H1 (cell line): Measurements from ENCODE around the gene TNNI3. TPM values are rescaled to one million over a fixed set of nuclear protein-coding genes. Genes with fewer than 3 reads are reported as not detected.
"Not testable (repeated sequence)": the region's sequence is repeated elsewhere in the genome, so short reads cannot be mapped to it uniquely, and the experiment has no call there.

Experiments
- CTCF ChIA-PET: fragments of 300-600 bp; sonication (Branson Sonifier 250); formaldehyde crosslinking; loops from one replicate; lab custom pipeline; 2021; ENCODE audit not compliant: partially characterized antibody; lab: Charles Lee
- POLR2A ChIA-PET: fragments of 300-600 bp; sonication (Branson Sonifier 250); formaldehyde crosslinking; loops from one replicate; lab custom pipeline; 2021; ENCODE audit warnings: inconsistent platforms; ENCODE audit not compliant: partially characterized antibody; lab: Charles Lee
- DNase-seq, 2 experiments: peaks; one replicate each; pipeline versions ENCODE4 v3.0.0 to v3.0.0-alpha.2; 2010 to 2022; ENCODE audit warnings: low spot score in 2 of 2, low read depth in 1 of 2, mixed read lengths in 1 of 2
- FAIRE-seq: peaks from 2 replicates; lab custom pipeline; 2011; peaks lifted over from hg19 to GRCh38; lab: Jason Lieb, UNC
- H2AFZ ChIP-seq: 2 replicates; pipeline ENCODE4 v1.8.1; 2012; ENCODE audit warnings: low read length, inconsistent platforms
- H2AK5ac ChIP-seq: 2 replicates; pipeline ENCODE4 v1.6.1; 2013; ENCODE audit warnings: low read depth, low read length
- H2BK120ac ChIP-seq: replicated peaks from 2 replicates; pipeline ENCODE3; 2013; ENCODE audit warnings: low read depth, low read length, inconsistent platforms
- H2BK12ac ChIP-seq: 2 replicates; pipeline ENCODE4 v1.6.1; 2013; ENCODE audit warnings: low read depth, low read length
- H2BK15ac ChIP-seq: 2 replicates; pipeline ENCODE4 v1.6.1; 2013; ENCODE audit warnings: low read length
- H2BK20ac ChIP-seq: 2 replicates; pipeline ENCODE4 v1.6.1; 2013; ENCODE audit warnings: low read length
- H2BK5ac ChIP-seq: 2 replicates; pipeline ENCODE4 v1.6.1; 2013; ENCODE audit warnings: low read depth, low read length
- H3K14ac ChIP-seq: 2 replicates; pipeline ENCODE4 v1.6.1; 2013; ENCODE audit warnings: inconsistent platforms; ENCODE audit not compliant: insufficient read length
- H3K18ac ChIP-seq: 2 replicates; pipeline ENCODE4 v1.6.1; 2013; ENCODE audit warnings: low read length; ENCODE audit errors: extremely low read depth
- H3K23ac ChIP-seq: 2 replicates; pipeline ENCODE4 v1.6.1; 2013; ENCODE audit warnings: inconsistent platforms; ENCODE audit not compliant: insufficient read length
- H3K23me2 ChIP-seq: 2 replicates; pipeline ENCODE4 v1.6.1; 2013; ENCODE audit warnings: low read depth, low read length
- H3K27ac ChIP-seq: 2 replicates; pipeline ENCODE4 v1.6.1; 2011; ENCODE audit warnings: low read depth, low read length, inconsistent platforms
- H3K27me3 ChIP-seq, 4 experiments: replicated peaks in 1 of 4; 1 replicate in 1 of 4; 2 replicates in 3 of 4; pipeline versions ENCODE4 v1.6.1 to v1.8.1; 2011 to 2013; ENCODE audit warnings: low read length in 3 of 4, mild to moderate bottlenecking in 3 of 4, inconsistent platforms in 2 of 4, mixed read lengths in 2 of 4, moderate library complexity in 1 of 4; ENCODE audit not compliant: control insufficient read depth in 3 of 4, insufficient read depth in 3 of 4; ENCODE audit errors: extremely low read depth in 1 of 4
- H3K36me3 ChIP-seq, 4 experiments: 2 replicates each; pipeline versions ENCODE4 v1.6.1 to v1.8.1; 2011 to 2013; ENCODE audit warnings: mild to moderate bottlenecking in 4 of 4, low read length in 3 of 4, moderate library complexity in 2 of 4, control low read depth in 1 of 4, inconsistent platforms in 1 of 4; ENCODE audit not compliant: insufficient read depth in 4 of 4, control insufficient read depth in 2 of 4
- H3K4ac ChIP-seq: replicated peaks from 2 replicates; pipeline ENCODE3; 2013; ENCODE audit warnings: low read length, low read depth, mixed read lengths, inconsistent platforms; ENCODE audit not compliant: insufficient read length
- H3K4me1 ChIP-seq, 4 experiments: replicated peaks in 1 of 4; 1 replicate in 1 of 4; 2 replicates in 3 of 4; pipeline versions ENCODE4 v1.6.1 to v1.8.1; 2011 to 2013; ENCODE audit warnings: low read length in 3 of 4, inconsistent platforms in 2 of 4, mixed read lengths in 1 of 4; ENCODE audit not compliant: insufficient read depth in 4 of 4, control insufficient read depth in 3 of 4
- H3K4me2 ChIP-seq, 2 experiments: 2 replicates each; pipeline versions ENCODE4 v1.6.1 to v1.8.1; 2011 to 2013; ENCODE audit warnings: low read depth in 2 of 2, low read length in 2 of 2, control low read depth in 1 of 2, inconsistent platforms in 1 of 2, mild to moderate bottlenecking in 1 of 2; ENCODE audit not compliant: insufficient read depth in 1 of 2
- H3K4me3 ChIP-seq, 4 experiments: fragments of 200-600, 300-600 bp in 1 of 4; sonication (generic), shearing (Covaris generic), sonication (Bioruptor Twin) in 1 of 4; 2 replicates each; pipeline versions ENCODE4 v1.5.1 to v1.8.1; 2011 to 2016; ENCODE audit warnings: low read length in 4 of 4, low read depth in 3 of 4, control low read depth in 2 of 4, inconsistent platforms in 2 of 4, mild to moderate bottlenecking in 2 of 4, mixed read lengths in 1 of 4, moderate library complexity in 1 of 4; ENCODE audit not compliant: insufficient read depth in 2 of 4; ENCODE audit errors: extremely low read depth in 1 of 4
- H3K56ac ChIP-seq: replicated peaks from 2 replicates; pipeline ENCODE3; 2013; ENCODE audit warnings: low read depth, mild to moderate bottlenecking, mixed read lengths, low read length, inconsistent platforms; ENCODE audit not compliant: insufficient read length
- H3K79me1 ChIP-seq: 2 replicates; pipeline ENCODE4 v1.6.1; 2013; ENCODE audit warnings: low read depth, low read length, control low read depth
- H3K79me2 ChIP-seq, 2 experiments: 2 replicates each; pipeline versions ENCODE4 v1.6.1 to v1.8.1; 2012 to 2013; ENCODE audit warnings: low read length in 2 of 2, mild to moderate bottlenecking in 2 of 2, inconsistent platforms in 1 of 2; ENCODE audit not compliant: insufficient read depth in 2 of 2, control insufficient read depth in 1 of 2
- H3K9ac ChIP-seq, 4 experiments: replicated peaks in 1 of 4; 1 replicate in 1 of 4; 2 replicates in 3 of 4; pipeline versions ENCODE4 v1.6.1 to v1.8.1; 2011 to 2013; ENCODE audit warnings: low read depth in 3 of 4, low read length in 3 of 4, control low read depth in 2 of 4, mild to moderate bottlenecking in 2 of 4, moderate library complexity in 2 of 4, inconsistent platforms in 1 of 4; ENCODE audit errors: extremely low read depth in 1 of 4
- H3K9me3 ChIP-seq, 2 experiments: 2 replicates each; pipeline versions ENCODE4 v1.6.1 to v1.8.1; 2012 to 2013; ENCODE audit warnings: mild to moderate bottlenecking in 2 of 2, moderate library complexity in 2 of 2, control low read depth in 1 of 2, inconsistent platforms in 1 of 2, low read depth in 1 of 2, low read length in 1 of 2, mixed read lengths in 1 of 2; ENCODE audit not compliant: insufficient read depth in 2 of 2
- H4K20me1 ChIP-seq, 2 experiments: replicated peaks in 1 of 2; 2 replicates each; pipeline versions ENCODE3 to v1.8.1; 2011 to 2013; ENCODE audit warnings: inconsistent platforms in 2 of 2, low read length in 2 of 2, mild to moderate bottlenecking in 1 of 2; ENCODE audit not compliant: insufficient read depth in 2 of 2, control insufficient read depth in 1 of 2
- H4K5ac ChIP-seq: 2 replicates; pipeline ENCODE4 v1.6.1; 2013; ENCODE audit warnings: low read length, low read depth, mixed read lengths, inconsistent platforms; ENCODE audit not compliant: insufficient read length
- H4K8ac ChIP-seq: 2 replicates; pipeline ENCODE4 v1.8.0; 2013; ENCODE audit warnings: mild to moderate bottlenecking, moderate library complexity, low read length, inconsistent platforms; ENCODE audit not compliant: insufficient read depth; ENCODE audit errors: extremely low read depth
- H4K91ac ChIP-seq: replicated peaks from 2 replicates; pipeline ENCODE3; 2013; ENCODE audit warnings: low read length, mixed read lengths, inconsistent platforms; ENCODE audit not compliant: insufficient read length
- CEBPB ChIP-seq: IDR thresholded peaks from 2 replicates; pipeline ENCODE4 v1.6.1; 2012; ENCODE audit warnings: low read depth, low read length
- CHD1 ChIP-seq: IDR thresholded peaks from 2 replicates; pipeline ENCODE4 v1.6.1; 2012; ENCODE audit warnings: low read depth, low read length, improper control_type of control experiment
- CHD2 ChIP-seq: IDR thresholded peaks from 2 replicates; pipeline ENCODE4 v1.6.1; 2012; ENCODE audit warnings: low read length, improper control_type of control experiment
- E2F6 ChIP-seq: IDR thresholded peaks from 2 replicates; pipeline ENCODE4 v1.6.1; 2012; ENCODE audit warnings: inconsistent platforms
- EP300 ChIP-seq, 2 experiments: IDR thresholded peaks; 1 replicate in 1 of 2; 2 replicates in 1 of 2; pipeline ENCODE4 v1.6.1; 2011 to 2012; ENCODE audit warnings: low read depth in 2 of 2, low read length in 2 of 2, mild to moderate bottlenecking in 2 of 2, borderline replicate concordance in 1 of 2, inconsistent platforms in 1 of 2, moderate library complexity in 1 of 2
- RNF2 ChIP-seq: fragments of 200-900, 300-1000 bp; sonication (generic); IDR thresholded peaks from 2 replicates; pipeline ENCODE4 v1.7.1; 2016; ENCODE audit warnings: borderline replicate concordance, low read depth, mild to moderate bottlenecking, antibody characterized with exemption, low read length; ENCODE audit not compliant: poor library complexity, severe bottlenecking; ENCODE audit errors: missing control alignments
- RXRA ChIP-seq: IDR thresholded peaks from 2 replicates; pipeline ENCODE4 v1.6.1; 2011; ENCODE audit warnings: low read depth, mild to moderate bottlenecking, low read length, moderate library complexity; ENCODE audit not compliant: insufficient read depth
- SP1 ChIP-seq: IDR thresholded peaks from 2 replicates; pipeline ENCODE4 v1.6.1; 2011; ENCODE audit warnings: low read depth, low read length
- TAF1 ChIP-seq: IDR thresholded peaks from 2 replicates; pipeline ENCODE4 v1.6.1; 2011; ENCODE audit warnings: mild to moderate bottlenecking, low read depth, low read length
- TBP ChIP-seq: IDR thresholded peaks from 2 replicates; pipeline ENCODE4 v1.6.1; 2011; ENCODE audit warnings: low read depth, low read length, improper control_type of control experiment
- WGBS, 2 experiments: shearing (Covaris generic) in 1 of 2; methylation state at CpG; one replicate each; pipeline versions ENCODE4 v1.1.6 to v1.1.7; 2013 to 2015; ENCODE audit warnings: low lambda C conversion rate in 2 of 2, mixed read lengths in 2 of 2, inconsistent platforms in 1 of 2, low coverage in 1 of 2, missing lambda C conversion rate in 1 of 2; ENCODE audit not compliant: insufficient replicate concordance in 2 of 2, insufficient coverage in 1 of 2, insufficient read length in 1 of 2; ENCODE audit errors: extremely low coverage in 1 of 2, missing lambda C conversion rate in 1 of 2; 5-methylcytosine and 5-hydroxymethylcytosine counted together
- polyA plus RNA-seq, 7 experiments: library from polyadenylated mRNA; depleted of rRNA in 3 of 7; stranded (reverse) in 5 of 7; unstranded in 2 of 7; fragments of >200 nt in 5 of 7; fragments of 200-250 nt in 2 of 7; gene quantifications; 1 replicate in 5 of 7; 2 replicates in 1 of 7; 4 replicates in 1 of 7; pipeline versions ENCODE4 v1.2.1 to v1.2.3, GENCODE V29; 2011 to 2013; ENCODE audit warnings: missing spikeins in 2 of 7, mixed read lengths in 2 of 7
- total RNA-seq: library from RNA; stranded (reverse); fragmentation: NEBNext Ultra II Directional; extraction: Animal tissue kit (Norgen Biotek cat#: 25700); gene quantifications from 2 replicates; pipeline ENCODE4 v1.2.1, GENCODE V29; 2021

Gene TNNI3
- total and polyA plus RNA-seq, 2 of the 8 experiments (the other 6 are each of a cell fraction or from before 2014, with no cell fraction given), result 16.9 to 56.0 TPM

- no peak for TF ChIP-seq RNF2
- peak; percentile 40; the same call in 1 of the 2 replicates for TF ChIP-seq TBP
- TF ChIP-seq CEBPB, result no peak
- no peak for TF ChIP-seq RXRA
- TF ChIP-seq SP1, result no peak
- no peak for TF ChIP-seq E2F6
- TF ChIP-seq CHD2, result no peak
- no peak for TF ChIP-seq EP300 (IDR thresholded peaks at IDR 0.05; ENCODE audit: borderline replicate concordance in 1 of 2, low read depth in 2 of 2, low read length in 2 of 2)
- 0 out of 2 replicates have a peak, but pooled peaks have one; percentile 38 for TF ChIP-seq TAF1
- no peak for TF ChIP-seq CHD1
- TF ChIP-seq, all 59 proteins: peak for 6
Measured at GRCh38 chr19:55206664-55207500, 49.4 kb upstream of the TNNI3 start (continued).

DNA sequence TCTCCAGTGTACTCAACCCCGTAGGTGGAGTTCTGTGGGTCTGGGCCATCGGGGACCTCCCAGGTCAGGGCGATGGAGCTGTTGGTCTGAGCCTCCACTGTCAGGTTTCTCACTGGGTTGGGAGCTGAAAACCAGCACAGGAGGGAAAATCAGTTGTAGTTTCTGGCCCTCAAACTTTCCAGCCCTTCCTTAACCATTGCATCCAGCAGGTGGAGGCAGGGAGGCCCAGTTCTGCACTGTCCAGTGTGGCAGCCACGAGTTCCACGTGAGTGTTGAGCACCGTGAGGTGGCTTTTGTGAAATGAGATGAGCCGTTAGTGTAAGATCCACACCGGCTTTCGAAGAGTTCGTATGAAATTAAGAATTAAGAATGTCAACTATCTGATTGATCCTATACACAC, 44.7 kb upstream of the TNNI3 start:
- H3K4me1 ChIP-seq, H4K8ac ChIP-seq, H2BK15ac ChIP-seq, H2BK12ac ChIP-seq, H3K9ac ChIP-seq, POLR2A ChIA-PET, H3K4me2 ChIP-seq, H2BK120ac ChIP-seq, H3K36me3 ChIP-seq, H3K14ac ChIP-seq, H3K4me3 ChIP-seq, H4K20me1 ChIP-seq, FAIRE-seq, H3K56ac ChIP-seq, H2BK5ac ChIP-seq, H3K27me3 ChIP-seq, H2BK20ac ChIP-seq, H3K27ac ChIP-seq, H3K9me3 ChIP-seq, H3K23me2 ChIP-seq, H3K79me2 ChIP-seq, H3K18ac ChIP-seq, DNase-seq, H4K5ac ChIP-seq, H3K79me1 ChIP-seq, H3K23ac ChIP-seq, H2AK5ac ChIP-seq, H4K91ac ChIP-seq, H3K4ac ChIP-seq, H2AFZ ChIP-seq: not testable (repeated sequence)
- CTCF ChIA-PET, result interaction anchor here (1.4 kb wide), 2 partner anchors 55 to 59 kb away, joined by 3 read pairs; no protein-coding TSS in a partner anchor
- WGBS, 2 experiments, result 94% methylated on average over 10 of the region's 10 CpGs; no CpG with 5 or more reads in 1 of the 2 experiments
